Measurements from ENCODE around the gene HELLS. TPM values are rescaled to one million over a fixed set of nuclear protein-coding genes. Genes with fewer than 3 reads are reported as not detected.
"Not testable (repeated sequence)": the region's sequence is repeated elsewhere in the genome, so short reads cannot be mapped to it uniquely, and the experiment has no call there.

Gene HELLS
- 18.9 TPM for total RNA-seq

DNA sequence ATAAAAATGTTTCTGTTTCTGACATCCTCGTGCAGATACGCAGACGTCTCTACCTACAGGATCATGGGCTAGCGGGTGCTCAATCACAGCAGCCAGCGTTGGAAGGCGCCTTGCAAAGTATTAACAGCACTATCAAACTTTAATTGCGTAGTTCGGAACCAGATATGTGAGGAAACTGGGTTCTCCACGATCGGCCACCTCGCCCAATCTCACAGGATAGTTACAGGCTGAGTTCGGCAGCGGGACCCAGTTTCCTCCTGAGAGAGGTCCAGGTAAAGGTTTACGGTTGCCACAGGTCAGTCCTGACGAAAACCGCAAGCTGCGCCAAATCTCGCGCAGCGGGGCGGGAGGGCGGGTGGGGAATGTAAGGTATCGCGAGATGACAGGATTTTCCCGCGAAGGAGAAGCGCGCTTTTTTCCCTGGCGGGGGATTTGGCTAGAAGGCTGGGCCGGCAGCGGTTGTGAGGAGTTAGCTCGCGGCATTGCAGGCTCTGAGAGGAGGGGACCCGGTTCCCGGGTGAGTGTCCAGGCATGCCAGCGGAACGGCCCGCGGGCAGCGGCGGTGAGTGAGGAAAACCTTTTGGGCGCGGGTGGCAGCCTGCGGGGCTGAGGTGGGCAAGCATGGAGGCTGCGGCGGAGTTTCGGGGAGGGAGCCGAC, at the start of gene HELLS:
HELLS (plus strand) TSS at position 398 of the 658 bp plus-strand sequence; CDS start at position 532, 134 bp downstream.
- peak; percentile 79 for DNase-seq

DNA sequence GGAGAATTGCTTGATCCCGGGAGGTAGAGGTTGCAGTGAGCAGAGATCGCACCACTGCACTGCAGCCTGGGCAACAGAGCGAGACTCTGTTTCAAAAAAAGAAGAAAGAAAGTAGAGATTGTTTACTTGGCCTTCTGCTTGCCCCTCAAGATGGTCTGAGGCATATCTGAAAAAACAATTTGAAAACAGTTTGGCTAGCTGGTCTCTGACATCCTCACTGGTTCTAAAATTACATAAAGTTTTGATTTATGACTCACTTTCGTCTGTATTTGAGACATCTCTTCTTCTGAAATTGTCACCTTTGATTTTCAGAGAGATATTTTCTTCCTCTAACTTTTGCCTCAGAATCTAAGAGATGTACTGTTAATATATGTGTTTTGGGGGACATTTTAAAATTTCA, 49.6 kb upstream of the HELLS start:
- DNase-seq, result no peak

DNA sequence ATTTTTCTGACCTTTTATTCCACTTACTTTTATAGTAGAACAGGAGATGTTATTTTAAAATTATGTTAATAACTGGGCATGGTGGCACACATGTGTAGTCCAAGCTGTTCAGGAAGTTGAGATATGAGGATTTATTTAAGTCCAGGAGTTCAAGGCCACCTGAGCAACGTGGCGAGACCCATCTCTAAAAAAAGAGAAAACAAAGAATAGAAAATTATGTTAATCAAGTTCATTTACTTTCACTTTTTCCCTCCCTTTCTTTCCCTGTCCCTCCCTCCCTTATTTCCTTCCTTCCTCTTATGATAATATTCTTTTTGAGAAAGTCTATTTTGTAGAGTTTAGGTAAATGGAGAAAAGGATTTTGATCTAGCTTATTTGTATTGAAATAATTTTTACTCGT, 48.9 kb upstream of the HELLS start:
- no peak for DNase-seq

DNA sequence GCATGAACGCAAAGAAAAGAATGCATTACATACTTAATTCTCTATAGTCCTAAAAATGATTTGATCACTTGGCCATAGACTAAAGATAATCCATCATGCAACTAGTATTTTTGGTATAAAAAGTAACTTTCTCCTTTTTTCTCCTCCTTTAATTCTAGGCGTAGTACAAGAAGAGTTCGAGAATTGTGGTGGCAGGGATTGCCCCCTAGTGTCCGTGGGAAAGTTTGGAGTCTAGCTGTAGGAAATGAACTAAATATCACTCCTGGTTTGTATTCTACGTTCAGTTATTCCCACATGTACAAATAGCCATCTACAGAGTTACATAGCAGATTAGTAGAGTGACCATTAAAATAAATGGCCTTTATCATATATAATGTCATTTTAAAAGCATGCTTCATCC, 45.5 kb upstream of the HELLS start:
- no peak for DNase-seq

DNA sequence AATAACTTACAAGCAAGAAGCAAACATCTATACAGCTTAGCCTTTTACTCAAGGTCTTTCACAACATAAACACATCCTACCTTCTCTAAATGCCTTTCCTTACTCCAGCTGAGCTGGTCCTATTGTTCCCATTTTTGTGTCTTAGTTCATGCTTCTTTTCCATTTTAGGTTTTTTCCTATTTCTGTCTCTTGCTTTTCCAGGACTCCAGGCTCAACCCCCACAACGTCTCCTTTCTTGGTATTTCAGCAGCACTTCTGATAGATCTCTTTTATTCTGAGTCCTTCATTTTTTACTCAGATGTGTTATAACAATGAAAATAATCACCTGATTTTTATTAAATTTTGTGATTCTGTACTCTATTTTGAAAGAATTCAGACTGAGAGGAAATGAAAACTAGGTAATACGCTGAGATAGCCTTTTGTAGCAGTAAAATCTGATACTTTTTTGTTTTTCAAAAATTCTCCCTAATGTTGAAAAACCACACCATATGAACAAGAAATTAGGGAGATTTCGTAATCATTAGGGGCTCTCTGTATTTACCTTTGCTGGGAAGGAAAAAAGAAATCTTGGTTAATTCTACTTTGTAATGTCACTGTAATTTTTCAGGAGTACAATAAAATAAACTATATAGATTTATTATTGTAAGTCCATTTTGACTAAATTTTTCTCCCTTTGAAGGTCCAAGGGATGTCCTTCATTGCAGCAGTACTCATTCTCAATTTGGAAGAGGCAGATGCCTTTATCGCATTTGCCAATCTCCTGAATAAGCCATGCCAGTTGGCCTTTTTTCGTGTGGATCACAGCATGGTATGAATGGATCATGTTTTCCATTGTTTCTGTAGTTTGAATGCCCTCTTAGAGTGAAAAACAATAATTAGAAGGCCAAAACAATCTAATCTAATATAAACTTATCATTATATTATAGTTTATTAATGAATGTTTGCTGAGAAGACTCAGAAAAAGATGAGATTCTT, 24.0 kb upstream of the HELLS start:
- no peak for DNase-seq

DNA sequence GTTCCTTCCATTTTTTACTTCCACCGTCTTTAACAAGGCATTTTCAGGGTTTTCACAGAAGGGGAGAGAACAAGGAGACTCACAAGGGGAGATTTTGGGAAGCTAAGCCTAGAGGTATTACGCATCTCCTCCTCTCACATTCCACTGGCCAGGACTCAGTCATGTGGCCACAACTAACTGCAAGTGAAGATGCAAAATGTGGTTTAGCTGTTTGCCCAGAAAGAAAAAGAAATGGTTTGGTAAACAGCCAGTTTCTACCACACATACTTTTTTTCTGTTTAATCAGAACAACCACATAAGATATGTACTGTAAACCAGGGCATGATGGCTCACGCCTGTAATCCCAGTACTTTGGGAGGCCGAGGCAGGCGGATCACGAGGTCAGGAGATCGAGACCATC, 21.4 kb upstream of the HELLS start:
- no peak for DNase-seq

DNA sequence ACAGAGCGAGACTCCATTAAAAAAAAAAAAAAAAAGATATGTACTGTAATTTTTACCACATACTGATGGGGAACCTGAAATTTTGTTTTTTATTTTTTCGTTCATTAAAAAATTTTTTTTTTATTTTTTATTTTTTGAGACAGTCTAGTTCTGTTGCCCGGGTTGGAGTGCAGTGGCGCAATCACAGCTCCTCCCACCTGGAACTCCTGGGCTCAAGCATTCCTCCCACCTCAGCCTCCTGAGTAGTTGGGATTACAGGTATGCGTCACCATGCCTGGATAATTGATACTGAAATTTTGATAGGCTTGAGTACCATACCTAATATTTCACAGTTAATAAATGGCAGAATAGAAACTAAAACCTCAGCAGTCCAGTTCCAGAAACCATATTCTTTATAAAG, 20.9 kb upstream of the HELLS start:
- DNase-seq, result no peak

DNA sequence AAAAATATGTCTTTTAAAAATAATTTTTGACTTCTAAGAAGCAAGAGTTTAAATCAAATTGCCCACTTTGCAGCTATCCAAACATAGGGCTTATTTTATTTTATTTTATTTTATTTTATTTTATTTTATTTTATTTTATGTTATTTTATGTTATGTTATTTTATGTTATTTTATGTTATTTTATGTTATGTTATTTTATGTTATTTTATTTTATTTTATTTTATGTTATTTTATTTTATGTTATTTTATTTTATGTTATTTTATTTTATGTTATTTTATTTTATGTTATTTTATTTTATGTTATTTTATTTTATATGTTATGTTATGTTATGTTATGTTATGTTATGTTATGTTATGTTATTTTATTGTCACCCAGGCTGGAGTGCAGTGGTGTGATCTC, 14.0 kb upstream of the HELLS start:
- not testable (repeated sequence) for DNase-seq

DNA sequence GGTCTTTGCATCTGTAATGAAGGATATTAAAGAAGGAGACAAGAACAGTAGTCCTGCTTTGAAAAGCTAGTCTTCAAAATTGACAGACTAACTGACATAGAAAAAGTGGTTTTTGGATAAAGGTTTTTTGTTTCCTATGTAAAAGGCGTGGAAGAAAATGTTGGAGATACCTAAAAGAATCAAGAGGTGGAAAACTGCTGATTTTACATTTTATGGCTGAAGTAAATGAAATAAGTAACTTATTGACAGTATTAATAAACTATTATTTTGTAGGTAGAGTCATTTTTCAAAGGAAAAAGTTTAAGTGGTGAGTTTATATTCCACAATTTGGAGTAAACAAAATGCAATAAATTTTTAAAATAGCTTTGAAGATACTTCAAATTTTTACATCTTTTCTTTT, 12.6 kb upstream of the HELLS start:
- no peak for DNase-seq

DNA sequence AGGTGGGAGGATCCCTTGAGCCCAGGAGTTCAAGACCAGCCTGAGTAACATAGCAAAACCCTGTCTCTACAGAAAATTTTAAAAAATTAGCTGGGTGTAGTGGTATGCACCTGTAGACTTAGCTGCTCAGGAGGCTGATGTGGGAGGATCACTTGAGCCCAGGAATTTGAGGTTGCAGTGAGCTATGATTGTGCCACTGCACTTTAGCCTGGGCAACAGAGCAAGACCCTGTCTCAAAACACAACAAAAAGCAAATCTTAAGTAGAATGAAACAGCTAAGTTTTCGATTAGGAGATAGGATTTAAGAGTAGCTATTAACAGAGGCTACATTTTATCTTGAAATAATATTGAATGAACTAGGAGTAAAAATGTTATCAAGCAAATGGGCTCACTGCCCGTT, 3.3 kb upstream of the HELLS start:
- DNase-seq, result not testable (repeated sequence)

DNA sequence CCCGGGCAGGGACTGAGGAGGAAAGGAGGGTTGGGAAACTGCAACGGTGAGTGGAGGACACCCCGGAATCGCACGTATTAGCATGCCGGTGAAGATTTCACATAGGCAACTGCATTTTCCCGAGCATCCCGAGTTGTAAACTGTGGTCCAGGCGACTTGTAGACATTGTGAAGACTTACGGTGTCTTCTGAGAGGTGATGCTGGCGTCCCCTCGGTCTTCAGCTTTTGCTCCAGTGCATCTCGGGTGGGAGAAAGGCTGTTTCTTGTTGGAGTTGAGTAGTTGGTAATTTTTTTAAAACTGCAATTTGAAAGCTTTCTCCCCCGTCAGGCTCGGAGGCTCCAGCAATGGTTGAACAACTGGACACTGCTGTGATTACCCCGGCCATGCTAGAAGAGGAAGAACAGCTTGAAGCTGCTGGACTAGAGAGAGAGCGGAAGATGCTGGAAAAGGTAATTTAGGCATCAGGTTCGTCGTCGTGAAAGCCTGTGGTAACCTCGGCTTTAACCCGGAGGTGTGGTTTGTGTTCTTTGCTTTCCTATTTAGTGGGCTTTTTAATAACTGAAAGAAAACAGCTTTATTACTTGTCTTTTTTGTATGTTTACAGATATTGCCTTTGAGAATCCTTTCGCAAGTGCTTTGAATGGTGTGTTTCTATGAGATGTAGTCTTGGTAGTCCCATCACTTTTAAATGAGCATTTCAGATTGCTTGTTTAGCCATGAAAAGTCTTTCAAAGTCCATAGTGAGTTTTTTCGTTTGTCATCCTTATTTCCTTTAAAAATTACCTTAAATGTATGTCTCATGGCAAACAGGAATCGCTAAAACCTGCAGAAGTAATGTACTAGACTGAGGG, 687 bp downstream of the HELLS start:
- DNase-seq, result no peak

DNA sequence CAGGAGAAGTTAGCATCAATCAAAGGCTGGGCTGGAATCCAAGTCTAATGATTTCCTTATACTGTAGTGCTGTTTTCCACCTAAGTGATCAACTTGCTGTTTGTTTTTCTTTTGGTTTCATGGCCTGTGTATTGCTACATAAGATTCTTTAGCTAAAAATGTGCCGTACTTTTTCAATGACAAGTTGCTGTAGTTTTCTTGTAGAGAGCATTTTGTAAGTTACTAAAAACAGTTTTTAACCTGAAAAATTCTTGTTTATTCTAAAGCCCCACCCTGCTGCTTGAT, 1.3 kb downstream of the HELLS start:
- DNase-seq, result no peak

DNA sequence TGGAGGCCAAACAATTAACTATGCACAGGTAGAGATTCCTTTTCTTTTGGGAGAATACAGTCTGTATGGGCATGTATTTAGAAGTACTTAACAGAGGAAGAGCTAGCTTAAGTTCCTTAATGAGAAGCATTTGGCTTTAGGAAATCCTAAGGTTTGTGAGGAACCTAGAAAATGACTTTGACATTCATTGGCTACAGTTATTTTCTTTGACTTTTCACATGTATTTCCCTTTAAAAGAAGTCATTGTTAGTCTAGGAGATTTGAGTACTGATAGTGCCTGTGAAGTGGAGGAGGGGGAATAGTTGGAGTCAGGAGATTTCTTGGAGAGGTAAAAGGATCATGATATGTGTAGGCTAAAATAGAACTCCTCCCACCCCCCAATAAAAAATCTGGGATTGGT, 3.6 kb downstream of the HELLS start:
- DNase-seq, result no peak

DNA sequence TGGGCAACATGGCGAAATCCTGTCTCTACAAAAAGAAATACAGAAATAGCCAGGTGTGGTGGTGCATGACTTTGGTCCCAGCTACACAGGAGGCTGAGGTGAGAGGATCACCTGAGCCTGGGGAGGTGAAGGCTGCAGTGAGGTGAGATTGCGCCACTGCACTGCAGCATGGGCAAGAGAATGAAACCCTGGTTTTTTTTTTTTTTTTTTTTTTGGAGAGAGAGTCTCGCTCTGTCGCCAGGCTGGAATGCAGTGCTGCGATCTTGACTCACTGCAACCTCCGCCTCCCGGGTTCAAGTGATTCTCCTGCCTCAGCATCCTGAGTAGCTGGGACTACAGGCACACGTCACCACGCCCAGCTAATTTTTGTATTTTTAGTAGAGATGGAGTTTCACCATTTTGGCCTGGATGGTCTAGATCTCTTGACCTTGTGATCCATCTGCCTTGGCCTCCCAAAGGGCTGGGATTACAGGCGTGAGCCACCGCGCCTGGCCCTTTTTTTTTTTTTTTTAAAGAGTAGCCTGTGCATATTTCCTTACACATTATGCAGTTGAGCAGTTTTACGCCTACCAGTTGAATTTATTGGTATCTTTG, 22.2 kb downstream of the HELLS start:
- not testable (repeated sequence) for DNase-seq

DNA sequence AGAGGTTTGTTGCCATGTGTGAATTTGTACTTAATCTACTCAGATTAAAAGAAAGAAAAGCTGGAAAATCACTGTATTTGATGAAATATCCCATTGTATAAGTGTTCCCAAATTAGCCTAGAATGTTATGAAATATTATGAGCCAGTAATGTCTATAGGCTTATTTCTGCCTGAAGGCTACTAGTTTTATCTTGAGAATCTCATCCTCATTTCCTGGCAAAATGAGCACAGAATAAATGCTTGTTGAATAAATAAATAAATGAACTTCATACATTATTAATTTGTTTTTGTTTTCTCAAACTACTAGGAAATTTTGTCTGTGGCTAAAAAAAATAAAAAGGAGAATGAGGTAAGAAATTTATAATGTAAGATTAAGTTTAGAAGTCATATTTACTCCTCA, 25.5 kb downstream of the HELLS start:
- DNase-seq, result no peak

DNA sequence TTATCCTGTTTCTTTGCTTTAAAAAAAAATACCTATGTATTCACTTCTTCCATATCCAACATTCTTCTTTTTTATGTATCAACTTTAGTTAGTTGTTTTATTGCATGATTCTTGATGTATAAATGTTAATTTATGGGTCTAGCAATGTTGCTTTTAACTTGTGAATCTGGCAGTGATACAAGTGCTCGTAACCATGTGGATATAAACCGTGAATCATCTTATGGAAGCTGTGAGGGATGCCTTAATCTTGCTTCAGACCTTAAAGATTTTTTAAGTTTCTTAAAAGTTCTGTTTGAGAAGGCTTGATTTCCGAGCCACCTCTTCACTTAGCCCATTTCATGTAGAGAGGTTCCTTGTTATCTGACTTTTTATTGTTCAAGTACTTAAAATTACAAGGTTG, 25.9 kb downstream of the HELLS start:
- no peak for DNase-seq

DNA sequence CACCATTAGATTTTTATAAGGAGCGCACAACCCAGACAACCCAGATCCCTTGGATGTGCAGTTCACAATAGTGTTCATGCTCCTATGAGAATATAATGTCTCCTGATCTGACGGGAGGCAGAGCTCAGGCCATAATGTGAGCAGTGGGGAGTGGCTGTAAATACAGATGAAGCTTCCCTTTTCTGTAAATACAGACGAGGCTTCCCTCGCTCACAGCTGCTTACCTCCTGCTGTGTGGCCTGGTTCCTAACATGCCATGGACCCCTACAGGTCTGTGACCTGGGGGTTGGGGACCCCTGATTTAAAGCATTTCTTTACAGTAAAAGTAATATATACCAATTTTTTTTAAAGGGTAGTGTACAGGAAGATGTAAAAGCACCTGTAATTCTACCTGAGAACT, 33.2 kb downstream of the HELLS start:
- no peak for DNase-seq

DNA sequence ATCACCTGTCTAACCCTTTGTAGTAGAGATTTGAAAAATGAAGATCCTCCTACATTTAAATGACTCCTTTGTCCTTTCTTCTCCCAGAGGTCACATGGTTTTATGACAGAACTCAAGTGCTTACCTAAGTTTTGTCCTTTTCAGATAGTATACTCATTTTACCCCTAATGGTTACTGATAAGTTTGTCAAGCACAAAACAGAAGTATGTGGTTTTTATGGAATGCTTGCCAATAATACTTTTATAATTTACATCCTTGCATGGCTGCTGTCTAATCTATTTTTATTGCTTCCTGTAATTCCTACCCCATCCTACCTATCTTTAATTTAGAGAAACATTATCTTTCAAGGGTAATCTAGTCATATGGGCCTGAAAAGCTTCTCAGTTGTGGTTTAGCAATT, 37.5 kb downstream of the HELLS start:
- no peak for DNase-seq

DNA sequence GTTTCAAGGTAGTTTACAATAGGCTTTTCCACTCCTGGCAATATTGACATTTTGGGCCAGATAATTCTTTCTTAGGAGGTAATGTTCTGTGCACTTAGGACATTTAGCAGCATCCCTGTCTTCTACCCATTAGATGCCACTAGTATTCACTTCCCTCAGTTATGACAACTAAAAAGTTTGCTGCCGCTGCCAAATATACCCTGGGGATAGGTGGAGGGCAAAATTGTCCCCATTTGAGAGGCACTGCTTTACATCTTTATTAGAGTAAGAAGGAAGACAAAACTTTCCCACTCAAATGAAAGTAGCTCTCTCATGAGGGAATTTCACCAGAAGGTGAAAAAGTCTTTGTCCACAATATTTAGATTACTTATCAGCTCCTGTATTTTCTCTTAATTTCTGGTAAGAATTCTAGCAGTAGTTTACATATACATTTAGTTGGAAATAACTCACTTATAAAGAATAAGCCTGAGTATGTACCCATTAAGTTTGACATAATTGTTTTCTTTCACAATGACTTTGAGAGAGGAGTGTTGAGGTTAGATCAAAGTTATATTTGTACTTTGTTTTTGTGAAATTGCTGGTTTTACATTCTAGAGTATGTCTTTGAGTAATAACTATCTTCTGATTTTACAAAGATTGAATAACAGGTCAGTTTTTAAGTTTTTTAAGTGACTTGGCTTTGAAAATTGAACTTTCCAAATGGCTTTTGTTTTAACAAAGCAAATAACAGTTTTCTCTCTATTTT, 46.0 kb downstream of the HELLS start:
- DNase-seq, result no peak

DNA sequence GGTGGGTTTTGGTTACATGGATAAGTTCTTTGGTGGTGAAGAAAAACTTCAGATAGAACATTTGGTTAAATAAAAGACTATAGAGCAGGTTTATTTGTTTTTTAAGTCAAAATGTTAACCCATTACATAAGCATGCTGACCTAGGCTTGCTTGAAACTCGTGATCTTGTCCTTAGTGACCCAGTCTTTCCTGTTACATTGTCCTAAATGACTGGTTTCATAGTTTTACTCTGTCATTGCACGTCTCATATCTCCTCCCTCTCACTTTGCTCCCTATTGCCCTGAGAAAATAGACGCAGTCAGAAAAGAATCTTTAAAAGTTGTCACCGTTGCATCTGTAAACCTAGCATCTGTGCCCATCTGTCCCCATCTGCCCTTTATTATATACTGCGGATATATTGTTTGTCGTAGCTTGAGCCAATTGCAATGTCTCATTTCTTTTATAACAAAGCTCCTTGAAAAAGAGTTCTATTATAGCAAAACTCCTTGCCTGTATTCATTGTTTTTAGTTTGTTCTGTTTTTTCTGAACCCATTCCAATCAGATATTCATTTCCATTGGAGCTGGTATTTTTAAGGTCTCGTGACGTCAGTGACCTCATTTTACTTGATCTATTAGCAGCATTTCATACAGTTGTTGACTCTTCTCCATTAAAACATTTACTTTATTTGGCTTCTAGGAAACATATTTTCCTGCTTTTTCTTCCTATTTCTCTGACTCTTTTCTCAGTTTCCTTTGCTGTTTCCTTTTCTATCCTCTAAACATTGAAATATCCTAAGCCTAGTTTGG, 57.3 kb downstream of the HELLS start:
- DNase-seq, result no peak

DNA sequence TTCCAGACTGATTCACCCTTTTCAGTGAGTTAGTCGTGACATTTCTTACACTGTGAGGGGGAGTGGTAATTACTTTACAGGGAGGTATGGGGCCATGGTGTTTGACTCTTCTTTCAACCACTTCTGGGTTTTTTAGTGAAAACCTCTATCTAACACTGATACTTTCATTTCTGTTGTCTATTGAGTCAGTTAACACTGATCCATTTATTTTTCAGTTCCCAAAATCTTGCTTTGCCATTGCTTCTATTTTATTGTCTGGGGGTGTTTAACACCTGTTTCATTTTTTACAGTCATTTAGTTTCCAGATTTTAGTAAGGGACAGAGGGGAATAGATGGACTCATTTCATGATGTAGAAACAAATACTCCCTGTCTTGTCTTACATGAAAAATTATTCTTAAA, 61.5 kb downstream of the HELLS start:
- DNase-seq, result no peak

Measured in occipital lobe (tissue), 2 donors.